Inflammatory macrophage treated with lipopolysaccharide for 1 hour (primary cell): Measurements from ENCODE around the gene RPS6KA1.
"Not testable (repeated sequence)": the region's sequence is repeated elsewhere in the genome, so short reads cannot be mapped to it uniquely, and the experiment has no call there.

Experiments used
- DNase-seq, 2 donors: peaks; one replicate each; pipeline ENCODE4 v3.0.0-alpha.2; 2020 to 2022

The RPS6KA1 gene

DNA sequence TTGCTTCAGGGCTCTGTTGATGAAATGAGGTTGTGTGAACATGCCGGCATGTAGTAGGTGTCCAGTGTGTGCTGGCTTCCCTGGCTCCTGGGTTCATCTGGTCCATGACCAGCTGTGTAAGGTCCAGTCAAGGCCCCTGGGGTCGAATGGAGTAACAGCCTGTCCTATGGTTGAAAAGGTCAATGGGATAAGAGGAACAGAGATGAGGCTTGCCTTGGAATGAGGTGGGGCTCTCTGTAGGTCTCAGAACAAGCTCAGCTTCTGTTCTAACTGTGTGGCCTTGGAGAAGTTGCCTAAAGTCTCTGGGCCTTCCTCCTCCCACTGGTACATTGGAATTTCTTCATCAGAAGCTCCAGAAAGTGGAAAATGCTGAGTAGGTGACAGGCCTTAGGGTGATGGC is 26.6 kb downstream of the RPS6KA1 start:
- DNase-seq: peak; percentile 63 to 65

DNA sequence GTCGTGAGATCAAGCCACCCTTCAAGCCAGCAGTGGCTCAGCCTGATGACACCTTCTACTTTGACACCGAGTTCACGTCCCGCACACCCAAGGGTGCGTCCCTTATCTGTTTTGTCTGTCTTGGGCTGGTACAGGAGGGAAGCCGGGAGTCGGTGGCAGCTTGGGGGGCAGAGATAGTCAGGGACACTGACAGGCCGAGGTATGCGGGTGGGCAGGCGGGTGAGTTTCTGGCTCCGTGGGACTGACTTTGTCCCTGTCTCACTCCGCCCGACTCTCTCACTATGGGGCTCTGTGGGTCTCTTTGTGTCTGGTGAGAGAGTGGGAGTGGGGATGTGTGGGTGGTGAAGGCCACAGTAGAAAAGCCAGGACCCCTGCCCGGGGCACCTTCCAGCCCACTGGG is 27.4 kb downstream of the RPS6KA1 start:
- no peak for DNase-seq

DNA sequence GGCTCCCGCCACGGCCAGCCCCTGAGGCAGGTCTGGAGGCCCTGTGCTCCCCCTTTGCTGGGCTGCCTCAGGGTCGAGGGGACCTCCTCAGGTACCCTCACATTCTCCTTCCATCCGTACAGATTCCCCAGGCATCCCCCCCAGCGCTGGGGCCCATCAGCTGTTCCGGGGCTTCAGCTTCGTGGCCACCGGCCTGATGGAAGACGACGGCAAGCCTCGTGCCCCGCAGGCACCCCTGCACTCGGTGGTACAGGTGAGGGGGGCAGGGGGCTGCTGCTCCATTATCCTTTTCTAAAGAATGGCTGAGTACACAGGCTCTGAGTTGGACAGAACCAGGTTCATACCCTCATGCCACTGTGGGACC is 29.1 kb downstream of the RPS6KA1 start:
- DNase-seq: no peak

DNA sequence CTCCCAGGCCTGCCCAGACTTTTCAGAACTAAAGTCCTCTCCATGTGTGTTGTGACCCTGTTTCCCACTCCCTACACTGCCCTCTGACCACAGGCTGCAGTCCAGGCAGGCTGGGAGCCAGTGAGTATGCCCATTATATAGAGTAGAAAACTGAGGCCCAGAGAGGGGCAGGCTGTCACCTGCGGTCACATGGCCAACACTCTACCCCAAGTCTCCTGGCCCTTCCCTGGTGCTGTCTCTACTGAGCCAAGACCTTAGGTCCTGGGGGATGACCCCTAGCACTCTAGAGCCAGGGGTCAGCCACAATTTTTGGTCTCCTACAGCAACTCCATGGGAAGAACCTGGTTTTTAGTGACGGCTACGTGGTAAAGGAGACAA is 30.8 kb downstream of the RPS6KA1 start:
- DNase-seq: no peak

DNA sequence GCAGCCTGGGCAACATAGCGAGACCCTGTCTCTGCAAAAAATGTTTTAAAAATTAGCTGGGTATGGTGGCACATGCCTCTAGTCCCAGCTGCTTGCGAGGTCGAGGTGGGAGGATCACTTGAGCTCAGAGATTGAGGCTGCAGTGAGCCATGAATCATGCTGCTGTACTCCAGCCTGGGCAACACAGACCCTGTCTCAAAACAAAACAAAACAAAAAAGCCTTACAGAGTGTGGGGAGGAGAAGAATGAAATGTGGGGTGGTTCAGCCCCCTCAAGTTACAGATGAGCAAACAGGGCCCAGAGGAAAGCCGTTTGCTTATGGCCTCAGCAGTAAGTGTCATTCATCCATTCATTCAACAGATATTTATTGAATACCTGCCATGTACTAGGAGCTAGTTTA is 40.7 kb downstream of the RPS6KA1 start:
- no peak for DNase-seq

DNA sequence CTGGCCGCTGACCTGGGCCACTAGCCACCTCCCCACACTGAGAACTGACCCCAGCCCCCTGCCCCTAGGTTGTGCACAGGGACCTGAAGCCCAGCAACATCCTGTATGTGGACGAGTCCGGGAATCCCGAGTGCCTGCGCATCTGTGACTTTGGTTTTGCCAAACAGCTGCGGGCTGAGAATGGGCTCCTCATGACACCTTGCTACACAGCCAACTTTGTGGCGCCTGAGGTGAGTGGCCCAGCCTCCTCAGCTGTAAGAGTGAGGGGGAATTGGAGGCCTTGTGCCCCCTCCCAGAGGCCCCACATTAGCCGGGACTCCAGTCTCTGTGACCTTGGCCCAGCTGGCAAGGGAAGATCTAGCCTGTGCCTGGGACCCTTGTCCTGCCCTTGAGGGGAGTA is 41.8 kb downstream of the RPS6KA1 start:
- no peak for DNase-seq

DNA sequence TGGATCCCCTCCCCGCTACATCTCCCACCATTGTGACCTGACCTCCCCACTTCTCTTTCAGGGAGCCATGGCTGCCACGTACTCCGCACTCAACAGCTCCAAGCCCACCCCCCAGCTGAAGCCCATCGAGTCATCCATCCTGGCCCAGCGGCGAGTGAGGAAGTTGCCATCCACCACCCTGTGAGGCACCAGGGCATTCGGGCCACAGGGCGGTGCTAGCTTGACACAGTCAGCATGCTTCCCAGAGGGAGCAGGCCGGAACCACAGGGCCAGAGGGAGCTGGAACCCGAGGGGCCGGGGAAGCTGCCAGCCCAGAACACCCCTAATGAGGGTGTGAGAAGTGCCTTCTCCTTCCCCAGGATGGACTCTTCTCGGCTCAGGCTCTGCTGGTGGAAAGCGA is 44.5 kb downstream of the RPS6KA1 start:
- DNase-seq: peak; percentile 38 to 49

DNA sequence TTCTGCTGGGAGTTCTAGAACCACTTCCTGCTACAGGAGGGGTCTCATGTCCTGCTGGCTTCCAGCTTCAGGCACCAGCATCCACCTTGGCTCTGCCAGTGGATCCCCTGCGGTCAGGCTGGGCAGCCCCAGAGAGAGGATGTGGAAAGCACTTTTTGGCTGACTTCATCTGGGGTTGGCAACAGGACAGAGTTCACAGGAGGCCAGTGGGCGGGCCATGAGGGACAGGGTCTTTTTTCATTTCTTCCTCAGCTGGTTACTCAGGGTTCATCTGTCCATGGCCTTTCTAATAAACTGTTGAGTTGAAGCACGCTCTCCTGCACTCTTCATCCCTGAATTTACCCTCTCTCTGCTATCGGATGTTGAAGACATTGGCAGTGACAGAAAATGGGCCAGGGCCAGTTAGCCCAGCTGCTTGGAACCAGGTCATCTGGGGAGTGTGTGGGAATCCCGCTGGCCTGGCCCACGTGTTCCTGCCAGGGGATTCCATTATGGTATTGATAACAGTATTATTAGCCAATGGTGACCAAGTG is 45.2 kb downstream of the RPS6KA1 start:
- DNase-seq: peak; percentile 80 to 93

DNA sequence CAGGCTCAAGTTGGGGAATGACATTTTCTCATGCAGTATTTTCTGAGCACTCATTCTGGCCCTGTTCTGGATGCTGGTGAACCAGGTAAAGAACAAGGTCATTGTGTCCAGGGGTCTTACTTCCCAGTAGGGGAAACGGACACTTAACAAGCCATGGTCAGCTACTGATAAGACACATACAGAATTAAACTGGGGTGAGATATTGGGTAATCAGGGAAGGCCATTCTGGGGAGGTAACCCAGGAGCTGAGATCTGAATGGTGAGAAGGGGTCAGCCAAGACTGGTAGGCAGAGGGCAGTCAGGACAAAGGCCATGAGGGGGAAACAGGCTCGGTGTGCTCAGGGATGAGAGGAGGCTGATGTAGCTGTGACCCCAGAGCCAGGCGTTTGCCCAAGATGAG is 45.8 kb downstream of the RPS6KA1 start:
- DNase-seq: no peak

DNA sequence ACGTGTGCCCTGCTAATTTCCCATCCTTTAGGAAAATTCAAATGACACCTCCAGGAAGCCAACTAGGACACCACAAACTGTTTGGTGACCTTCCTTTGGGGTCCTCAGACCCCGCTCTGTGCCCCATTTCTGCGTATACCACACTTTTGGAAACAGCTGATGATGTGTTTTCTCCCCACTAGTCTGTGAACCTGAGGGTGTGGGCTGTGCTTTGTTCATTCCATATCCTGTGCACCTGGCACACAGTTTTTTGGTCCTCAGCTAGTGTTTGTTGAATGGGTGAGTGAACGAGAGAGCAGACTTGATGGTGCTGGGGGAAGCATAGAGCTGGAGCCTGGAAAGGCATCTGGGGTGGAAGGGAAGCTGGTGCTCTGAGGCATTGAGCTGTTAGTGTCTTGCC is 48.6 kb downstream of the RPS6KA1 start:
- DNase-seq: no peak

DNA sequence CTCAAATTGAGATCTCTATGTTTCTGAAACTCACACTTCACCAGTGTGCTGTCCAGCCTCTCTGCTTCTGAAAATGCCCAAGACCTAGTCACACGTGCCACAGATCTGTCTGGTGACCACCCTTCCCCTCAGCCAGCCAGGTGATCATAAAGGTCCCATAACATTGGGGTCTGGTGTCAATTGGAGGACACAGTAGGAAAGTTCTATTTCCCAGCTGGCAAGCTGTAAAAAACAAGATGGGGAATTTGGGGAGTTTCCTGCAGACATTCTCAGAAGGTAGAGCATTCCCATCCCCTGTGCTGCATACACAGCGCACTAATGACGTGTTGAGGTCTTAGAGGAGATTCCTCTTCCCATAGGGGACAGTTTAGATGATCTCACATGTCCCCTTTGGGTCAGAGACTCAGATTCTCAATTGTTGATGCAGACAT is 50.1 kb downstream of the RPS6KA1 start:
- peak in 1 of 2 donors; percentile 80 for DNase-seq

DNA sequence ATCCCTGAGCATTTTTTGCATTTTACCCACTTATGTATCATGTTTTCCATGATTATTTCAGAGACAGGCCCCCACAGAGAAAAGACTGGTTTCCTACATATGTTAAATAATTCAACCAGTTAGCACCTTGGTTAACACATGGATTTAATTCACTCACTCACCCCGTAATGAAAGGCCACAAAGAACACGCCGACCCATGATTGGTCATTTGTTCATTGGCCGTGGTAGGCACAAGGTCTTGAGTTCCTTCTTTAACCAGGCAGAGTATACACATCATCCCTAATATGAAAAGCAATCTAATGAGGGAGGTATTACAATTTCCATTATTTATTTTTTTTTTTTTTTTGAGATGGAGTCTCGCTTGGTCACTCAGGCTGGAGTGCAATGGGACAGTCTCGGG is 50.6 kb downstream of the RPS6KA1 start:
- peak in 1 of 2 donors; percentile 41 for DNase-seq

DNA sequence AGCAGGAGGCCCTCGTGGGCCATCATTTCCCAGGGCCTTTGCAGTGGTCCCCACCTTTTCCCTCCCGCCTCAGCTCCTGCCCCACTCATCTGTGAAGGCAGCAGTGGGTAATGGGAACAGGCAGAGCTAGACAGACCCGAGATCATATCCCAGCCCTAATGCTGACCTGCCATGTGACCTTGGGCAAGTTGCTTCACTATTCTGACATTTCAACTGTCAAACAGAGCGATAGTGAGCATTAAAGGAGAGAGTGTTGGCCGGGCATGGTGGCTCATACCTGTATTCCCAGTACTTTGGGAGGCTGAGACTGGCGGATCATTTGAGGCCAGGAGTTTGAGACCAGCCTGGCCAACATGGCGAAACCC is 51.7 kb downstream of the RPS6KA1 start:
- DNase-seq: peak; percentile 57 to 77

DNA sequence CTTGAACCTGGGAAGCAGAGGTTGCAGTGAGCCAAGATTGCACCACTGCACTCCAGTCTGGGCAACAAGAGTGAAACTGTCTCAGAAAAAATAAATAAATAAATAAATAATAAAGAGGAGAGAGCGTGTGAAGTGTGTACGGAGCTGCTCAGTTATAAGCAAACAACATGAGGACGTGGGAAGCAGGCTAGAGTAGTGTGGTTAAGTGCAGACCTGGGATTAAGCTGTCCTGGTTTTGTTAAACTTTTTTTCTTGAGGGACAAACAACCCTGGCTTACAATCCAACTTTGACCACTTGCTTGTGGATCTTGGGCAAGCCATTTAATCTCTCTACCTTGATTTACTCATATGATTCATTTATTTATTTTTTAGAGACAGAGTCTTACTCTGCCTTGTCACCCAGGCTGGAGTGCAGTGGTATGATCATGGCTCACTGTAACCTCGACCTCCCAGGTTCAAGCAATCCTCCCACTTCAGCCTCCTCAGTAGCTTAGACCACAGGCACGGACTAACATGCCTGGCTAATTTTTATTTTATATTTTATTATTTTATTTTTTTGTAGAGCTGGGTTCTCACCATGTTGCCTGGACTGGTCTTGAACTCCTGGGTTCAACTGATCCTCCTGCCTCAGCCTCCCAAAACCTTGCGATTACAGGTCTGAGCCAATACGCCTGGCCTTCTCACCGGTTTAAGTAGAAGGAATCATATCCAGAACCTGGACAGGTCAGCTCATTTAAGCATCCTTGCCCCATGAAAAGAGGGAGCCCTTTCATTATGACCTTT is 52.7 kb downstream of the RPS6KA1 start:
- peak; percentile 33 to 42 for DNase-seq

DNA sequence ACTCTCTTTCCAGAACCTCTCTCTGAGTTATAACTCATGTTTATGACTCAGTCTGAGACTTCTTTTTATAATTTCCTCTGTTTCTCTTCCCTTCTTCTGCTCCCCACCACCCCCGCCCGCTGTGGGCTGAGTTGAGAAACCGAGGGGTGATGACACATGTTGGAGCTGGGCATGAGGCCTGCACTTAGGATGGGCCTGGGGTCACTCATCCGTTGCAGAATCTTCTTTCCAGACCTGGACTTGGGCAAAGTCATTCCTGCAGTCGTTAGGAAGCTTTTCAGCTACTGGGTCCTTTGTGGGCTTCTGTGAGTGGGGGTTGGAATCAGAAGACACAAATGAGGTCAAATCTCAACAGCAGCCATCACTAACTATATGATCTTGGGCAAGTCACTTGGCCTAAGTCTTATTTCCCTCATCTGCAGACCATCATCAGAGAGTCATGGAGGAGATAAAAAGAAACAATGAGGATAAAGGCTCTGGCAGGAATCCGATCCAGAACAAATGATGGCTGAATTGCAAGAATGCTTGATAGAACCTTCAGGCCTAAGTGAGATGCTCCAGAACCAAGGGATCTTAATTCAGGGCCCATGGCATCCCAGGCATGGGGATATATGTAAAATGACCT is 53.4 kb downstream of the RPS6KA1 start:
- DNase-seq: peak; percentile 96

DNA sequence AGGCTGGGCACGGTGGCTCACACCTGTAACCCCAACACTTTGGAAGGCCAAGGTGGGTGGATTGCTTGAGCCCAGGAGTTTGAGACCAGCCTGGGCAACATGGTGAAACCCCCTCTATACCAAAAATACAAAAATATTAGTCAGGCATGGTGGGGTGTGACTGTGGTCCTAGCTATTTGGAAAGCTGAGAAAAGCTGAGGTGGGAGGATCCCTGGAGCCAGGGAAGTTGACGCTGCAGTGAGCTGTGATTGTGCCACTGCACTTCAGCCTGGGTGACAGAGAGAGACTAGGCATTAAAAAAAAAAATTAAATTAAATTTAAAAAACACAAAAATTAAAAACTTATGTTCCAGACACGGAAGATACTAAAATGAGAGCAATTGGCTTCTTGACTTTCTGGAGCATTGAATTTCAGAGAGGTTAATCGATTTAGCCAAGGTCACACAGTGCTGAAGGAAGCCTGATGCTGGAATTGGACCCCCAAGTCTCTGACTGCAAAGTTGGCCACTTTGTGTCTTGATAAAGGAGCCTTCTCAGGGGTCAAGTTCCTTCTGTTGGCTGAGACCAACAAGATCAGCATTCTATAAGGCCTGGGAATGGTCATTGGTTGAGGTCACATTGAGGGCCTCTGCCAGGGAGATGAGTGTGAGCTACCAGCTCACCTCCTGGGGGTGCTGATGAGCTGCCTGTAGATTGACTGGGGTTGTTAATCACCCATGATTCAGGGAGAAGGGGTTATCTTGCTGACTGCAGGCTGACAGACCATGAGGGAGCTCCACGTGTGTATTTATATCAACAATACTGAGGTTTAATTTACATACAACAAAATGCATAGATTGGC is 54.3 kb downstream of the RPS6KA1 start:
- DNase-seq: peak; percentile 76 to 83

DNA sequence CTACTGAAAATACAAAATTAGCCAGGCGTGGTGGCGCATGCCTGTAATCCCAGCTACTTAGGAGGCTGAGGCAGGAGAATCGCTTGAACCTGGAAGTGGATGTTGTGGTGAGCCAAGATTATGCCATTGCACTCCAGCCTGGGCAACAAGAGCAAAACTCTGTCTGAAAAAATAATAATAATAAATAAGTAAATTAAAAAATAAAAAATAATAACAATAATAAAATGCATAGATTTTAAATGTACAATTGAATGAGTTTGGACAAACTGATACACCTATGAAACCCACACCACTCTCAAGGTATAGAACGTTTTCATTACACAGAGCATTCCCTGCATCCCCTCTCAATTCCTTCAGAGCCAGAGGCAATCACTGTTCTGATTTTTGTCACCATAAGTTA is 55.0 kb downstream of the RPS6KA1 start:
- DNase-seq: not testable (repeated sequence)

DNA sequence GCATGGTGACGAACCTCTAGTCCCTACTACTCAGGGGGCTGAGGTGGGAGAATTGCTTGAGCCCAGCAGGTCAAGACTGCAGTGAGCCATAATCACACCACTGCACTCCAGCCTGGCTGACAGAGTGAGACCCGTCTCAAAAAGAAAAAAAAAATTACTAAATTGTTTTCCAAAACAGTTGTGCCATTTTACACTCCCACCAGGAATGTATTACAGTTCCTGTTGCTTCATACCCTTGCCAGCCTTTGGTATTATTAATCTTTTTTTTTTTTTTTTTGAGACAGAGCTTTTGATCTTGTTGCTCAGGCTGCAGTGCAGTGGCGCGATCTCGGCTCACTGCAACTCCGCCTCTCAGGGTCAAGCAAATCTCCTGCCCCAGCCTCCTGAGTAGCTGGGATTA is 55.9 kb downstream of the RPS6KA1 start:
- peak; percentile 34 to 63 for DNase-seq

DNA sequence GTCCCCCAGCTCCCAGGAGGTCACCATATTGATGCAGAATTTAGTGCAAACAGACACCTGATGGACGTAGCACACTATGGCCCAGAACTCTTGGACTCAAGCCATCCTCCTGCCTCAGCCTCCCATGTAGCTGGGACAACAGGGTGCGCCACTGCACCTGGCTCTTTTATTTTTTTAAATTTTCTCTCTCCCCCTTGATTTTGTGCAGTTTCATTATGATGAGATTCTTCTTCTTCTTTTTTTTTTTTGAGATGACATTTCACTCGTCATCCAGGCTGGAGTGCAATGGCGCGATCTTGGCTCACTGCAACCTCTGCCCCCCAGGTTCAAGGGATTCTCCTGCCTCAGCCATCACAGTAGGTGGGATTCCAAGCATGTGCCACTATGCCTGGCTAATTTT is 63.8 kb downstream of the RPS6KA1 start:
- DNase-seq: no peak

DNA sequence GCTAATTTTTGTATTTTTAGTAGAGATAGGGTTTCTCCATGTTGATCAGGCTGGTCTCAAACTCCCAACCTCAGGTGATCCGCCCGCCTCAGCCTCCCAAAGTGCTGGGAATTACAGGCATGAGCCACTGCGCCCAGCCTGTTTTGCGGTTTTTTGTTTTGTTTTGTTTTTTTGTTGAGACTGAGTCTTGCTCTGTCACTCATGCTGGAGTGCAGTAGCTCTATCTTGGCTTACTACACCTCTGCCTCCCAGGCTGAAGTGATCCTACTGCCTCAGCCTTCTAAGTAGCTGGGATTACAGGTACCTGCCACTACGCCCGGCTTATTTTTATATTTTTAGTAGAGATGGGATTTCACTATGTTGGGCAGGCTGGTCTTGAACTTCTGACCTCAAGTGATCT is 65.0 kb downstream of the RPS6KA1 start:
- not testable (repeated sequence) for DNase-seq

DNA sequence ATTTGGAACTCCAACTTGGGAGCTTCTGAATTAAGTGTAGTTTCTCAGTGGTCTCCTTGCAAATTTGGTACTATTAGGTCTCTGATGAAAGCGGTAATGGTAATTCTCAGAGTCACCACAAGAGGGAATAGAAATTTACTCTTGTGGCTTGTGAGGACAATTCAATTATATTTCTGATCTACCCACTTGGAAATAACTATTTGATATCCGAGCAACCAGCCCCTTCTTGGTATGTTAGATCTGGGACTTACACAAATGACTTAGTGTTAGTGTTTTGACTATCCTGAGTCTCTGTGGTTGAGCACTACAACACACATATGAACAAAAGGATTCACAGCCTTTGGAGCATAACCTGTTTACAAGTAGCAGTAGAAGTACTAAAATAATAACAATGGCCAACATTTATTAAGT is 68.1 kb downstream of the RPS6KA1 start:
- peak; percentile 55 to 90 for DNase-seq

DNA sequence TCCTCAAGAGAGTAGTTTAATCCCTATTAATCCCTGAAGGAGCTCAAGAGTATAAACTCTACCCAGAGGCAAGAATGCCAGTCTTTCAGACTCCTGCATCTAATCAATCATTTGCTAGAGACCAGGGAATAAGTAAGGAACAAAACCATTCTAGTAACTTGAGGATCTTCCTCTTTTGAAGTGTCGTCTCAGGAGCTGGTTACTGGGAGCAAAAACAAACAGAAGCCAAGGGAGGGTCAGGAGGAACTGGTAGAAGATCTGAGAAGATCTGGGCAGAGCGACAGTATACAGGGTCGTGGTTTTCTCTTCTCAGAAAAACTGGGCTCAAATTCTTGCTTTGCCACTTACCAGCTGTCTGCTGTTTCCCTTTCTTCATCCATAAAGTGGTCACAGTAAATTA is 69.3 kb downstream of the RPS6KA1 start:
- peak; percentile 54 to 70 for DNase-seq

DNA sequence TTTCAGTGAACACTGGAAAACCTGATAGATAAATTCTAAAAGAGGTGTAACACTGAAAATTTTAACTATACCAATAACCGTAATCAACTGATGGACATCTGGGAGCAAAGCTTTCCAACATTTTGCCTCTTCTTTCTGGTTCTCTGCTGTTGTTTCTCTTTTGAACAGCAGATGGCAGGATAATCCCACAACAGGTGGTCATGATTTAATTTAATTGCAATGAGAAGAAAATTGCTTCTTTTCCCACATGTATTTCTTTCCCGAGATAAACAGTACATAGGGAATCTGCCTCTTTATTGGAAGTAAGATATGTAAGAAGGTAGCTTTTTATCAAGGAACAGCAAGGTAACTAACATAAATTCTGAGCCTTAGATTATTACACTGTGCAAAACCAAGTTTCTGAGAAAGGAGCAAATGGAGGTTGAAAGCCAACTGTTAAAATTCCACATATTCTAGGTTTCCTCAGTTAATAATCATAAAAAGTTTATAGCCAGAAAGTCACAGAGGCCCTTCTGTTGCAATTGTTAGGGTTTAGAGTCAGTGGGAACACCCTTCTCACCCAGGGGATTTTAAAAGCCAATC is 72.9 kb downstream of the RPS6KA1 start:
- peak; percentile 60 to 94 for DNase-seq
